HG02571 (cell line): ENCODE results near the gene SPATA13.
"Not testable (repeated sequence)": the region's sequence is repeated elsewhere in the genome, so short reads cannot be mapped to it uniquely, and the experiment has no call there.

ENCODE experiments used
- ATAC-seq: cut with Tn5 transposase; IDR thresholded peaks from one replicate; pipeline ENCODE4 v1.9.1; 2021; ENCODE audit warnings: mild to moderate bottlenecking, moderate library complexity; ENCODE audit not compliant: unreplicated experiment

Gene SPATA13

DNA sequence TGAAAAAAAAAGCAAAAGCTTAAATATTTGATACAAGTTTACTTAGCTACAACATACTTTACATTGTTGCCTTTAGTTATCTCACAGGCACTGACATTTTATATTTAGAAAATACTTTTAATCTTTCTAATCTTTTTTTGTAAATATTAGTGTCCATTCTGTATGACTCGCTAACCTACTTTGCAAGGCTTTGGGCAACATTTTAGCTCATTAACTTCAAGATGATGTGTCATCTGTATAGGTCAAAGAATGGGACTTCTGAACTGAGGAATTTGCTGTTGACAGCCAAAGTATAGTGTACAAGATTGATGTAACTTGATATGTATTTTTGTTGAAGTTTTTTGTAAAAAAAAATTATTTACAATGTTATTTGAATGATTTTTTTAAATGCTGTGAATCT is 146.1 kb downstream of the SPATA13 start:
- no peak for ATAC-seq

DNA sequence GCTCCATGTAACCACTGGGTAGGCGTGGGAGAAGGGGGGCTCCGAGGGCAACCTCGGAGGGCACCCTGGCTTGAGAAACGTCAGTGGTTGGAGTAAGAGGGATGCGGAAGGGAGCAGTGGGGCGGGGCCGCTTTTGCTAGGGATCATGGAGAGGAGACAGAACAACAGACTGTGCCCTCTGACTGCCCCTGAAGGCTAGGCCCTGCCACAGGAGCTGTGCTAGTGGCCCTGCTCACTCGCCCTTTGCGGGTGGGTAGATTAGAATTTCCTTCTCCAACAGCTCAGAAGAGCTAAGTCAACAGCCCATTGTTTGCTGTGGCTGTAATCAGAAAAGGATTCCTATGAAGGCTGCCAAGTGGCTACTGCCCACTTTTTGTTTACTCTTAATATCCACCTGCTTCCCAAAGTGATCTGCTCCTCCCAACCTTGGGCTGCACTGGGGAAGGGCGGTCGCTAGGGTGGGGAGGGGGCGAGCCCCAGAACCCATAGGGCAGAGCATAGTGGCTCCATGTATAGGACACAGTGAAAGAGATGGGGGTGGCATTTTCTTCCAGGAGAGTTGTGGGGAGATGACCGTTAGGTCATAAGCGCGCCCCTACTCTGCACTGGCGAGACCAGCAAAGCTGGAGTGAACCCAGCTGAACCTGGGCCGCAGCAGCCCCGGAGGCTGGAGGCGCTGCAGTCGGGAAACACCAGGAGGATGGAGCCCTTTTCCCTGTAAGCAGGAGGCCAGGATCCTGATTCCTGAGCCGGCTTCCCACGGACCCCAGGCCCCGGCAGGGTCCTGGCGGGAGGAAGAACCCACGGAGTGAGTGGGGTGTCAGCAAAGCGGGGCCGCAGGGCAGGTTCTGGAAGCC is 146.9 kb downstream of the SPATA13 start:
- no peak for ATAC-seq

GRCh38 chr13:24308068-24308445 is 147.5 kb downstream of the SPATA13 start:
- ATAC-seq, result no peak

GRCh38 chr13:24308488-24309020 is 148.0 kb downstream of the SPATA13 start:
- ATAC-seq, result no peak

DNA sequence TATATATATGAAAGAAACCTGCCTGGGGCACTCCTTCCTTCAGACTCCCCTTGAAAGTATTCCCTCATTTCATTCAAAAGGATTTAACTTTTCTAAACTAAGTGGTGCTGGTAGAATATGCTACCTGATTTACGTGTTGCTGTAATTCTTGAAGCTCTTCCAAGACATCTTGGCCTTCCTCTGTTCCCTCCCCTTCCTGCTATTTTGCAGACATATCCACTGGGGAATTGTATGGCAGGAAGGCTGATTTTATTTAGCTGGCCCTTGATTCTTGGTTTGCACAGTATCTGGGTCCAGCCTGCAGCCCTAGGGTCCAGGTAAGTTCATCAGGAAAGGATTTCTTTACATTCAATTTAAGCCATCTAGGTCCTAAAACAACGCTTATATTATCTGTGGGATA is 148.8 kb downstream of the SPATA13 start, which contains the start of gene C1QTNF9:
C1QTNF9 (plus strand) TSS at position 281 of the 400 bp plus-strand sequence. CDS start 6,424 bp downstream, outside the sequence.
- not testable (repeated sequence) for ATAC-seq

DNA sequence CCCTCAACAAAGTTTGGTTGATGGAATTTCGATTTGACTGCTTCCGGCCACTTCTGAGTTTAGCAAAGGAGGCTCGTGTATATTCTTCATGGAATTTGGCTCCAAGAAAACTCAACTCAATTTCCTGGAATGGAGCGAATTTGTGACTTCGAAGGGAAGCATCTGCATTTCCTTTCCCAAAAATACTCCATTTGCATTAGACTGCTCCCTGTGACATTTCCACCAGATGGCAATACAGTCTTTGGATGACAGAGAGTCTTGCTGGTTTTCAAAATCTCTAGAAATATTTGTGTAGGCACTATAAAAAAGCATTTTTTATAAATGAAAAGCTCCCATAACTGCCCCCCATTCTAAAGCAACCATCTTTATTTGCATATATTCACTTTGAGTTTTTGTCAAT is 152.9 kb downstream of the SPATA13 start:
- no peak for ATAC-seq

GRCh38 chr13:24317835-24318234 is 157.3 kb downstream of the SPATA13 start:
- not testable (repeated sequence) for ATAC-seq

DNA sequence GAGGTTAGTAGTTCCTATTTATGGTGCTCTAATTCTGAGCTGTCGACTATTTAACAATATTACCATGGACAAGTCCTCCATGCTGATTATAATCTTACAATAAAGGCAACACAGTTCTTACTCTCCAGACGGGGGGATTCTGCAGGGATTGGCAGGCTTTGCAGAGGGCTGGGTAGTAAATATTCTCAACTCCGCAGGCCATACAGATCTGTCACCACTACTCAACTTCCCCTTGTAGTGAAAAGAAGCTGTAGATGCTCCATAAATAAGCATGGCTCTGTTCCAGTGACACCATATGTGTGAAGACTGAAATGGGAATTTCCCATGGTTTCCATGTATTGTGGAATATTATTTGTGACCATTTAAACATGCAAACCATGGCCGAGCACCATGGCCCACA is 158.4 kb downstream of the SPATA13 start:
- ATAC-seq, result not testable (repeated sequence)

DNA sequence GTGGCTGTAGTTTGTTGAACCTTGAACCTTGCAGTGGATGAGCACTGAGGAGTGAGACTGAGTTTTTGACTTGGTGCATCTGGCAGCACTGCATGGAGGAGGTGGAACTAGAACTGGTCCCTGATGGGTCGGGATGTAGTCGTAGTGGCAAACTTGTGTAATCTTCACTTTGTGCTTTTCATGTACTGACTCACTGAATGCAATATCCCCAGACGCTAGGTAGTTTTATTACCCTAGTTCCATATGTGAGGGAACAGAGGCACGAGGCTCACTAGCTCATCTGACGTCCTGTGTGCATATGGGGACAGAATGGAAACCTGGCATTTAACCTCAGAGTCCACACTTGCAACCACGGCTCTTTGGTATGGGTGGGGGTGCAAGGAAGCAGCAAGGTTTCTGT is 159.1 kb downstream of the SPATA13 start:
- not testable (repeated sequence) for ATAC-seq

DNA sequence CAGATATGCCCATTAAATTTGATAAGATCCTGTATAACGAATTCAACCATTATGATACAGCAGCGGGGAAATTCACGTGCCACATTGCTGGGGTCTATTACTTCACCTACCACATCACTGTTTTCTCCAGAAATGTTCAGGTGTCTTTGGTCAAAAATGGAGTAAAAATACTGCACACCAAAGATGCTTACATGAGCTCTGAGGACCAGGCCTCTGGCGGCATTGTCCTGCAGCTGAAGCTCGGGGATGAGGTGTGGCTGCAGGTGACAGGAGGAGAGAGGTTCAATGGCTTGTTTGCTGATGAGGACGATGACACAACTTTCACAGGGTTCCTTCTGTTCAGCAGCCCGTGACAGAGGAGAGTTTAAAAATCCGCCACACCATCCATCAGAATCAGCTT is 160.9 kb downstream of the SPATA13 start:
- ATAC-seq, result not testable (repeated sequence)

- not testable (repeated sequence) for ATAC-seq
Measured at GRCh38 chr13:24322470-24322869, 161.9 kb downstream of the SPATA13 start.

DNA sequence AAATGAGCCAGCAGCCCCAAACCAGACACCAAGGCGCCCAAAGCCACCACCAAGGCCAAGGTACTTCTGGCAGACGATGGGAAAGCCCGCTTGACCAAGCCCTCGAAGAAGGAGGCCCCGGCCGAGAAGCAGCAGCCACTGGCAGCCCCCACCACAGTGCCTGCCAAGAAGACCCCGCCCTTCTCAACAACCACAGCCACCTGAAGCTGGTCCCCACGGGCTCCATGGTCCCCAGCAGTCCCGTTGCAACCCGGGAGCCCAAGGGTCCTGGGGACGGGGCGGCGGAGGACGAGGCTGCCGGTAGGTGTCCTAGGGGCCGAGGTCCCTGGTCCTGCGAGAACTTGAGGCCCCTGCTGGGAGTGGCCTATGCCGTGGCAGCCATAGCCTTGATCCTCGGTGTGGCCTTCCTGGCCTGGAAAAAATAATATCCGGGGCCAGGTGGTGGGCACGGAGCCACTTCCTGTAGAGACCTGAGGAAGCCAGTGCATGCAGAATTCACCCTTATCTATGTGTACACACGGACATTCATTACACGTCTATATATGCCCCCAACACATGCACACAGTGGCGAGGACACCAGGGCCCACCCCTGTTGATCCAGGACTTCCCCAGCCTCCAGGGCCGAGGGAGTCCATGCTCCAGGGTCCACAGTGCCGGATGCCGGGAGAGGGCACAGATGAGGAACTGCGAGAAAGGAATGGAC is 162.7 kb downstream of the SPATA13 start:
- no peak for ATAC-seq

GRCh38 chr13:24323739-24324075 is 163.2 kb downstream of the SPATA13 start:
- ATAC-seq, result no peak

DNA sequence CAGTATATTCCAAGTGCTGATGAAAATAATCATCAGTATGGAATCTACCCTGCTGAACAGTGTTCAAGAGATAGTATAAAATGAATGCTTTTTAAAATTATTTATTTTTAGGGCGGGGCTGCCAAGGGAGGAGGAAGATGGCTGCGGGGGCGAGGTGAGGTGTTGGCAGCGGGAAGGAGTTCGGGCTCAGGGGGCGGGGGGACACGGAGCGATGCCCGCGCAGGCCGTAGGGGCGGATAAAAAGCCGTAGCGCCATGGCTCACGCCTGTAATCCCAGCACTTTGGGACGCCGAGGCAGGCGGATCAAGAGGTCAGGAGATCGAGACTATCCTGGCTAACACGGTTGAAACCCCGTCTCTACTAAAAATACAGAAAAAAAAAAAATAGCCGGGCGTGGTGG is 167.1 kb downstream of the SPATA13 start:
- ATAC-seq, result not testable (repeated sequence)

- ATAC-seq, result no peak
Measured at GRCh38 chr13:24328145-24328544, 167.6 kb downstream of the SPATA13 start.

DNA sequence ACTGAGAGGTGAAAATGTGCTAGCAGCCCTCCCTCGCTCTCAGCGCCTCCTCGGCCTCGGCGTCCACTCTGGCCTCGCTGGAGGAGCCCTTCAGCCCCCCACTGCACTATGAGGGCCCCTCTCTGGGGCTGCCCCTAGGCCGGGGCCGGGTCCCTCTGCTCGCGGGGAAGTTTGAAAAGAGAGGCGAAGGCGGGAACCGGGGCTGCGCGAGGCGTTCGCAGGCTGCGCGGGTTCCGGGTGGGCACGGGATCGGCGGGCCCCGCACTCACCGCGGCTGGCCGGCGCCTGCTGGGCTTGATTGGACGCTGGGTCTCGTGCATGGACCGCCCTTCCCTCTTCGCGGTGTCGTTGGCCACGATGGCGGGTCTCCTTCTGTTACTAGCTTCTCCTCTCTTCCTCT is 178.2 kb downstream of the SPATA13 start:
- ATAC-seq, result no peak

DNA sequence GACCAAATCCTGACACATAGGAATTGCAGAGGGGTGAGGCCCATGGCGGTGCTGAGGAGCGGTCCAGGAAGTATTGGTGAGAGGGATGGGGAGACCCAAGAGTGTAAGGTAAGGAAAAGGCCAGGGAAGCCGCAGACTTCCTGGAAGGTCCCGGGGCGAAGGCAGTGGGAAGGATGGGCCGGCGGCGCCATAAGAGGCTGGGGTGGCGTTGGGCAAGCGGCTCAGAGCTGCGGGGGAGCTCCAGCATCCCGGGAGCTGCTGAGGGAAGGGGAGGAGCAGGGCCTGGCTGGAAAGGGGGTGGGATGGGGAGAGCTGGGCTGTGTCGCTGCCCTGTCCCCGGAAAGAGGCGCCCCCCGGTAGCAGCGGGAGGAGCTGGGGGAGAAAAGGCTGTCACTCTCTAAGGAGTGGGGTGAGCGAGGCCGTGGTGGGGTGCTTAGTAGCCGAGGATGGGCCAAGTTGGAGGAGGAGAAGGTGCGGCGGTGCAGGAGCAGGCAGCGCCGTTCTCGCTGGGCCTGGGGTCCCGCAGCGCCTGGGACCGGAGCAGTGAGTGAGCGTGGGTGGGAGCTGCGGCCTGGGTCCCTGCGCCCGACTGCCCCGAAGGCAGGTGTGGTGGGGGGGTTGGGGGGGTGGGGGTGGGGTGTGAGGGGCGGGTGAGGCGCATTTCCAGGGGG is 179.6 kb downstream of the SPATA13 start:
- ATAC-seq, result no peak

DNA sequence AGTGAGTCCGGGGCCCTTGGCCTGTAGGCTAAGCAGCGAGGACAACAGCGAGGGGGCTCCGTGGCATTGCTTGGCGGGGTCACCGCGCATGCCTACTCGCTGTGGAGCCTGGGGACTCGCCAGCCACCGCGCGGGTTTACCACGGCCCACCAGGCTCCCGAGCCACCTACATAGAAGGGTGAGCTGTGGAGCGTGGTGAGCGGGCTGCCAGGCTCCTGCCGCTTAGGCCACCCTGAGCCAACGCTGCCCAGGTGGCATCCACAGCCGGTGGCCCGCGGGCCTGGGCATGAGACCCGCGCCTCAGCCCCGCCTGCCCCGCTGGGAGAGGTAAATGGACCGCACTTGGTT is 180.1 kb downstream of the SPATA13 start:
- ATAC-seq, result no peak

DNA sequence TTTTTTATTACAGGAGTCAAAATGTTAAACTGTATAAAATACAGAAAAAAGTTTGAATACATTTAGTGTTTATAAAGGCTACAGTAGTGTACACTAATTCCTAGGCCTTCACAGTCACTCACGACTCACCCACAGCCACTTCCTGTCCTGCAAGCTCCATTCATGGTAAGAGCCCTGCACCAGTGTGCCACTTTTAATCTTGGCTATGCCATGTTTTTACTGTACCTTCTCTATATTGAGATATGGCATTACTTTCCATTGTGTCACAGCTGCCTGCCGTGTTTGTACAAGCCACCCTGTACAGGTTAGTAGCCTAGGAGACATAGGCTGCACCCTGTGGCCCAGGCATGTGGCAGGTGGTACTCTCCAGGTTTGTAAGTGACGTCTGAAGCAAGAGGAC is 180.9 kb downstream of the SPATA13 start:
- ATAC-seq, result no peak

GRCh38 chr13:24348385-24348784 is 187.9 kb downstream of the SPATA13 start:
- ATAC-seq, result no peak

GRCh38 chr13:24348797-24349515 is 188.4 kb downstream of the SPATA13 start:
- ATAC-seq, result no peak
